HG02798 (cell line): ENCODE data around the gene LMLN.
"Not testable (repeated sequence)": the region's sequence is repeated elsewhere in the genome, so short reads cannot be mapped to it uniquely, and the experiment has no call there.

Experiments
- ATAC-seq: cut with Tn5 transposase; IDR thresholded peaks from one replicate; pipeline ENCODE4 v1.9.1; 2021; ENCODE audit warnings: mild to moderate bottlenecking; ENCODE audit not compliant: unreplicated experiment, poor library complexity

Gene LMLN

GRCh38 chr3:197955892-197956477 is 4.0 kb upstream of the LMLN start:
- no peak for ATAC-seq

GRCh38 chr3:197956626-197956988 is 3.4 kb upstream of the LMLN start:
- no peak for ATAC-seq

GRCh38 chr3:197957790-197958133 is 2.3 kb upstream of the LMLN start:
- ATAC-seq, result no peak

- no peak for ATAC-seq
Measured at GRCh38 chr3:197958346-197958745, 1.7 kb upstream of the LMLN start.

GRCh38 chr3:197958848-197959247 is 1.2 kb upstream of the LMLN start:
- ATAC-seq, result not testable (repeated sequence)

- no peak for ATAC-seq
Measured at GRCh38 chr3:197959500-197959890, 522 bp upstream of the LMLN start.

- ATAC-seq, result no peak
Measured at GRCh38 chr3:197960694-197961581, 921 bp downstream of the LMLN start.

- no peak for ATAC-seq
Measured at GRCh38 chr3:197961582-197961945, 1.5 kb downstream of the LMLN start.

- ATAC-seq, result no peak
Measured at GRCh38 chr3:197963019-197963637, 3.1 kb downstream of the LMLN start.

GRCh38 chr3:197967337-197967989 is 7.4 kb downstream of the LMLN start:
- ATAC-seq, result not testable (repeated sequence)

GRCh38 chr3:197970588-197970987 is 10.6 kb downstream of the LMLN start:
- no peak for ATAC-seq

GRCh38 chr3:197974016-197974415 is 14.0 kb downstream of the LMLN start:
- ATAC-seq, result no peak

- ATAC-seq, result no peak
Measured at GRCh38 chr3:197975311-197975710, 15.3 kb downstream of the LMLN start.

- ATAC-seq, result no peak
Measured at GRCh38 chr3:197983076-197983475, 23.1 kb downstream of the LMLN start.

- ATAC-seq, result no peak
Measured at GRCh38 chr3:197989651-197990050, 29.6 kb downstream of the LMLN start.

GRCh38 chr3:197994736-197995135 is 34.7 kb downstream of the LMLN start:
- no peak for ATAC-seq

- ATAC-seq, result no peak
Measured at GRCh38 chr3:197996855-197997254, 36.8 kb downstream of the LMLN start.

GRCh38 chr3:197997936-197998335 is 37.9 kb downstream of the LMLN start:
- ATAC-seq, result no peak

GRCh38 chr3:198017090-198017489 is 57.1 kb downstream of the LMLN start:
- no peak for ATAC-seq

- ATAC-seq, result no peak
Measured at GRCh38 chr3:198018416-198018815, 58.4 kb downstream of the LMLN start.

- ATAC-seq, result no peak
Measured at GRCh38 chr3:198019115-198019514, 59.1 kb downstream of the LMLN start.
